K562 (cell line): ENCODE data around the gene DDX39A. TPM values are rescaled to one million over a fixed set of nuclear protein-coding genes. Genes with fewer than 3 reads are reported as not detected.
A peak's percentile ranks its signal among the peaks of the same experiment; 100 is the strongest.

Experiments used
- CHD1 ChIP-seq: fragments of 200-600 bp; sonication (generic); IDR thresholded peaks from one replicate; pipeline ENCODE4 v1.6.1; 2012; ENCODE audit warnings: mild to moderate bottlenecking, moderate library complexity, low read length, inconsistent platforms
- CREB5 ChIP-seq: fragments of 250-450 bp; sonication (Bioruptor Pico); IDR thresholded peaks from 2 replicates; pipeline ENCODE4 v1.5.0; 2020; ENCODE audit warnings: mild to moderate bottlenecking
- EP300 ChIP-seq: IDR thresholded peaks from 2 replicates; pipeline ENCODE4 v1.6.1; 2012; ENCODE audit warnings: low read length, improper control_type of control experiment
- FIP1L1 ChIP-seq: fragments of 200-400 bp; formaldehyde crosslinking; IDR thresholded peaks from 2 replicates; pipeline ENCODE4 v1.6.1; 2018; ENCODE audit warnings: mild to moderate bottlenecking, low read depth, low read length; ENCODE audit not compliant: poor library complexity, severe bottlenecking
- FOXJ3 ChIP-seq: sonication (generic); formaldehyde crosslinking; IDR thresholded peaks from 2 replicates; pipeline ENCODE4 v1.4.0; 2020; ENCODE audit warnings: mild to moderate bottlenecking, missing genetic modification reagents
- FOXM1 ChIP-seq, 2 experiments: fragments of 450-650 bp in 1 of 2; sonication (generic) in 1 of 2; formaldehyde crosslinking in 1 of 2; IDR thresholded peaks; 2 replicates each; pipeline versions ENCODE4 v1.6.1 to v1.9.0; 2017 to 2022; ENCODE audit warnings: low read depth in 2 of 2, mild to moderate bottlenecking in 2 of 2, missing genetic modification reagents in 1 of 2, moderate library complexity in 1 of 2
- NKRF ChIP-seq: fragments of 450-650 bp; IDR thresholded peaks from 2 replicates; pipeline ENCODE4 v1.6.1; 2016; ENCODE audit warnings: borderline replicate concordance
- RB1 ChIP-seq: fragments of 450-650 bp; IDR thresholded peaks from 2 replicates; pipeline ENCODE4 v1.6.1; 2017; ENCODE audit warnings: low read depth, mild to moderate bottlenecking
- SP2 ChIP-seq: IDR thresholded peaks from 2 replicates; pipeline ENCODE4 v1.6.1; 2011; ENCODE audit warnings: mild to moderate bottlenecking, low read depth, low read length, moderate library complexity; ENCODE audit not compliant: poor library complexity, severe bottlenecking; ENCODE audit errors: extremely low read depth
- TSHZ1 ChIP-seq: fragments of 250-450 bp; sonication (Bioruptor Pico); IDR thresholded peaks from 2 replicates; pipeline ENCODE4 v1.4.0; 2020; ENCODE audit warnings: mild to moderate bottlenecking, moderate library complexity
- ZEB2 ChIP-seq: fragments of 450-650 bp; IDR thresholded peaks from 2 replicates; pipeline ENCODE4 v1.6.1; 2016
- ZFP30 ChIP-seq: fragments of 250-450 bp; sonication (Bioruptor Pico); IDR thresholded peaks from 2 replicates; pipeline ENCODE4 v1.8.0; 2022; ENCODE audit warnings: moderate library complexity, mild to moderate bottlenecking, inconsistent platforms, borderline replicate concordance
- ZNF133 ChIP-seq: fragments of 250-450 bp; sonication (Bioruptor Pico); IDR thresholded peaks from 2 replicates; pipeline ENCODE4 v1.4.0; 2020; ENCODE audit warnings: mild to moderate bottlenecking
- ZNF253 ChIP-seq: fragments of 250-450 bp; sonication (Bioruptor Pico); conservative IDR thresholded peaks from 2 replicates; pipeline ENCODE4 v1.6.1; 2021; ENCODE audit warnings: mild to moderate bottlenecking
- ZNF354B ChIP-seq: fragments of 250-450 bp; sonication (Bioruptor Pico); IDR thresholded peaks from 2 replicates; pipeline ENCODE4 v1.4.0; 2020
- ZNF551 ChIP-seq: fragments of 250-450 bp; sonication (Bioruptor Pico); IDR thresholded peaks from 2 replicates; pipeline ENCODE4 v1.5.0; 2021; ENCODE audit warnings: mild to moderate bottlenecking, moderate library complexity
- polyA plus RNA-seq, 8 experiments: library from polyadenylated mRNA; depleted of rRNA in 4 of 8; stranded (reverse) in 5 of 8; unstranded in 3 of 8; fragments of >200 nt; fragmentation: Nextera tagmentation in 2 of 8; fragmentation: Illumina TruSeq in 1 of 8; extraction: Ambion mirVana in 2 of 8; extraction: Trizol in 1 of 8; gene quantifications; 2 replicates each; pipeline versions ENCODE4 v1.2.1 to v1.2.3, GENCODE V29; 2011 to 2014; ENCODE audit warnings: inconsistent platforms in 1 of 8, missing spikeins in 1 of 8
- total RNA-seq, 7 experiments: library from RNA; depleted of rRNA in 6 of 7; stranded (reverse); fragments of >200 nt in 6 of 7; fragmentation: Illumina TruSeq in 2 of 7; extraction: Trizol in 2 of 7; gene quantifications; 2 replicates each; pipeline versions ENCODE4 v1.2.1 to v1.2.3, GENCODE V29; 2011 to 2021; ENCODE audit warnings: low replicate concordance in 1 of 7
- TF ChIP-seq, protein P1 (sequence below): sonication (generic); IDR thresholded peaks from 2 replicates; pipeline ENCODE4 v1.6.1; 2016
- TF ChIP-seq, protein P2 (sequence below): fragments of 450-650 bp; formaldehyde crosslinking; IDR thresholded peaks from 2 replicates; pipeline ENCODE4 v1.4.0; 2020; ENCODE audit warnings: mild to moderate bottlenecking, mixed read lengths

The DDX39A gene
- total and polyA plus RNA-seq, 9 of the 15 experiments (the other 6 are each of a cell fraction or from before 2014, with no cell fraction given) = 90.3 to 250 (median 188) TPM

DNA sequence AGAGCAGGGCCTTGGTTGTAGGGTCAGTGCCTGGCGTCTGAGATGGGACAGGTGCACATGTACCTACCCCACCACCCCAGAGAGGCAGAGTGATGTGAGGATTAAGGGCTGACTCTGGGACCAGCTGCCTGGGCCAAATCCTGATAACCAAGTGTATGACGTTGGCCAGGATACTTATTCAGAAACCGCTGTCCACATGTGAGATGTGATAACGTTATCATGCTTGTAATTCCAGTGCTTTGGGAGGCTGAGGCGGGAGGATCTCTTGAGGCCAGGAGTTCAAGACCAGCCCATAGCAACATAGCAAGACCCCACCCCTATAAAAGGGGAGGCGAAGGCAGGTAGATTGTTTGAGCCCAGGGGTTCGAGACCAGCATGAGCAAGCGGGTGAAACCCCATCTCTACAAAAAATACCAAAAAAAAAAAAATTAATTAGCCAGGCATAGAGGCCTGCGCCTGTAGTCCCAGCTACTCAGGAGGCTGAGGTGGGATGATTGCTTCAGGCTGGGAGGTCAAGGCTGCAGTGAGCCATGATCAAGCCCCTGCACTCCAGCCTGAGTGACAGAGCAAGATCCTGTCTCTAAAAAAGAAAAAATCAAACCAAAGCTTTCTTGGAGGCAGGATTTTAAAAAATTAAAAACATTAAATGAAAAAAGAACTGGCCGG is 27.9 kb downstream of the DDX39A start (continued):
- TF ChIP-seq NKRF (no peak), FOXM1 (IDR thresholded peaks at IDR 0.05; ENCODE audit: low read depth) (peak; percentile 82), FOXM1 (CRISPR knock-in tag; IDR thresholded peaks at IDR 0.05; ENCODE audit: low read depth) (0 out of 2 replicates have a peak, but pooled peaks have one; percentile 22), ZNF253 (CRISPR knock-in tag) (no peak), ZFP30 (no peak), EP300 (peak; percentile 89), ZNF133 (CRISPR knock-in tag) (no peak), CHD1 (no peak), TSHZ1 (CRISPR knock-in tag) (no peak), ZNF551 (no peak), ZEB2 (peak; percentile 81), FIP1L1 (no peak), SP2 (no peak), CREB5 (CRISPR knock-in tag) (no peak), ZNF354B (CRISPR knock-in tag) (no peak), FOXJ3 (CRISPR knock-in tag) (no peak), RB1 (peak; percentile 27; the same call in 1 of the 2 replicates)
- TF ChIP-seq, protein P1, sequence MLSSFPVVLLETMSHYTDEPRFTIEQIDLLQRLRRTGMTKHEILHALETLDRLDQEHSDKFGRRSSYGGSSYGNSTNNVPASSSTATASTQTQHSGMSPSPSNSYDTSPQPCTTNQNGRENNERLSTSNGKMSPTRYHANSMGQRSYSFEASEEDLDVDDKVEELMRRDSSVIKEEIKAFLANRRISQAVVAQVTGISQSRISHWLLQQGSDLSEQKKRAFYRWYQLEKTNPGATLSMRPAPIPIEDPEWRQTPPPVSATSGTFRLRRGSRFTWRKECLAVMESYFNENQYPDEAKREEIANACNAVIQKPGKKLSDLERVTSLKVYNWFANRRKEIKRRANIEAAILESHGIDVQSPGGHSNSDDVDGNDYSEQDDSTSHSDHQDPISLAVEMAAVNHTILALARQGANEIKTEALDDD = no peak
- TF ChIP-seq, protein P2, sequence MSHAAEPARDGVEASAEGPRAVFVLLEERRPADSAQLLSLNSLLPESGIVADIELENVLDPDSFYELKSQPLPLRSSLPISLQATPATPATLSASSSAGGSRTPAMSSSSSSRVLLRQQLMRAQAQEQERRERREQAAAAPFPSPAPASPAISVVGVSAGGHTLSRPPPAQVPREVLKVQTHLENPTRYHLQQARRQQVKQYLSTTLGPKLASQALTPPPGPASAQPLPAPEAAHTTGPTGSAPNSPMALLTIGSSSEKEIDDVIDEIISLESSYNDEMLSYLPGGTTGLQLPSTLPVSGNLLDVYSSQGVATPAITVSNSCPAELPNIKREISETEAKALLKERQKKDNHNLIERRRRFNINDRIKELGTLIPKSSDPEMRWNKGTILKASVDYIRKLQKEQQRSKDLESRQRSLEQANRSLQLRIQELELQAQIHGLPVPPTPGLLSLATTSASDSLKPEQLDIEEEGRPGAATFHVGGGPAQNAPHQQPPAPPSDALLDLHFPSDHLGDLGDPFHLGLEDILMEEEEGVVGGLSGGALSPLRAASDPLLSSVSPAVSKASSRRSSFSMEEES (CRISPR knock-in tag) = no peak
